Neuronal stem cell (in vitro differentiated cells): Measurements from ENCODE around the gene IFFO2.

Experiments
- DNase-seq: peaks from one replicate; pipeline ENCODE4 v3.0.0-alpha.2; 2013; ENCODE audit warnings: low spot score
- H2AFZ ChIP-seq: one replicate; pipeline ENCODE4 v1.6.1; 2013; ENCODE audit warnings: mild to moderate bottlenecking, low read length, inconsistent platforms
- H2AK5ac ChIP-seq: 2 replicates; pipeline ENCODE4 v1.6.1; 2013; ENCODE audit warnings: low read depth, mild to moderate bottlenecking, inconsistent platforms, low read length, moderate library complexity, mixed read lengths
- H2BK120ac ChIP-seq: 2 replicates; pipeline ENCODE4 v1.6.1; 2013; ENCODE audit warnings: low read depth, mild to moderate bottlenecking, inconsistent platforms, low read length, moderate library complexity, mixed read lengths
- H2BK12ac ChIP-seq: one replicate; pipeline ENCODE4 v1.6.1; 2013; ENCODE audit warnings: low read length, inconsistent platforms
- H2BK15ac ChIP-seq: 2 replicates; pipeline ENCODE4 v1.6.1; 2013; ENCODE audit warnings: mild to moderate bottlenecking, low read length, inconsistent platforms, mixed read lengths
- H2BK5ac ChIP-seq: one replicate; pipeline ENCODE4 v1.6.1; 2013; ENCODE audit warnings: inconsistent platforms, mild to moderate bottlenecking, low read length, moderate library complexity
- H3K14ac ChIP-seq: one replicate; pipeline ENCODE4 v1.6.1; 2013; ENCODE audit warnings: low read length, inconsistent platforms
- H3K18ac ChIP-seq: 2 replicates; pipeline ENCODE4 v1.6.1; 2013; ENCODE audit warnings: low read length, inconsistent platforms
- H3K23ac ChIP-seq: 2 replicates; pipeline ENCODE4 v1.6.1; 2013; ENCODE audit warnings: low read depth, mild to moderate bottlenecking, mixed read lengths, low read length, inconsistent platforms; ENCODE audit not compliant: poor library complexity
- H3K27ac ChIP-seq: replicated peaks from 3 replicates; pipeline ENCODE4 v1.5.1; 2013; ENCODE audit warnings: low read length, inconsistent platforms
- H3K27me3 ChIP-seq, 3 experiments: 2 replicates each; pipeline ENCODE4 v1.6.1; 2013; ENCODE audit warnings: low read length in 3 of 3, mild to moderate bottlenecking in 2 of 3, inconsistent platforms in 1 of 3, low read depth in 1 of 3, mixed read lengths in 1 of 3, moderate library complexity in 1 of 3; ENCODE audit not compliant: control insufficient read depth in 3 of 3, insufficient read depth in 3 of 3
- H3K36me3 ChIP-seq, 2 donors: replicated peaks in 1 of 2; 2 replicates each; pipeline ENCODE4 v1.6.1; 2013; ENCODE audit warnings: low read length in 2 of 2; ENCODE audit not compliant: control insufficient read depth in 2 of 2, insufficient read depth in 2 of 2
- H3K4ac ChIP-seq: 2 replicates; pipeline ENCODE4 v1.6.1; 2013; ENCODE audit warnings: inconsistent platforms, mild to moderate bottlenecking, low read length, moderate library complexity
- H3K4me1 ChIP-seq, 2 donors: 1 replicate in 1 of 2; 2 replicates in 1 of 2; pipeline ENCODE4 v1.6.1; 2013; ENCODE audit warnings: low read length in 2 of 2, low read depth in 1 of 2; ENCODE audit not compliant: control insufficient read depth in 2 of 2, insufficient read depth in 1 of 2
- H3K4me2 ChIP-seq: one replicate; pipeline ENCODE4 v1.6.1; 2013; ENCODE audit warnings: mild to moderate bottlenecking, low read length, inconsistent platforms; ENCODE audit not compliant: insufficient read depth, poor library complexity, severe bottlenecking
- H3K4me3 ChIP-seq, 2 donors: 2 replicates each; pipeline ENCODE4 v1.5.1; 2013; ENCODE audit warnings: low read length in 2 of 2, mild to moderate bottlenecking in 2 of 2, inconsistent platforms in 1 of 2, moderate library complexity in 1 of 2
- H3K79me1 ChIP-seq: one replicate; pipeline ENCODE4 v1.6.1; 2013; ENCODE audit warnings: low read depth, mild to moderate bottlenecking, inconsistent platforms, low read length, moderate library complexity
- H3K9ac ChIP-seq: one replicate; pipeline ENCODE4 v1.6.1; 2013; ENCODE audit warnings: mild to moderate bottlenecking, low read depth, low read length, inconsistent platforms; ENCODE audit not compliant: poor library complexity
- H3K9me3 ChIP-seq, 2 donors: replicated peaks in 1 of 2; 2 replicates each; pipeline versions ENCODE3 to v1.6.1; 2013; ENCODE audit warnings: low read length in 2 of 2, mild to moderate bottlenecking in 2 of 2, inconsistent platforms in 1 of 2, low read depth in 1 of 2, mixed read lengths in 1 of 2, moderate library complexity in 1 of 2; ENCODE audit not compliant: control insufficient read depth in 2 of 2, insufficient read depth in 1 of 2
- H4K8ac ChIP-seq: one replicate; pipeline ENCODE4 v1.6.1; 2013; ENCODE audit warnings: low read depth, mild to moderate bottlenecking, inconsistent platforms, low read length, moderate library complexity
- H4K91ac ChIP-seq: one replicate; pipeline ENCODE4 v1.6.1; 2013; ENCODE audit warnings: low read length, low read depth, mild to moderate bottlenecking, inconsistent platforms; ENCODE audit not compliant: poor library complexity
- WGBS, 2 donors: extraction: QIAGEN DNeasy Blood & Tissue Kit; methylation state at CpG; one replicate each; pipeline ENCODE4 v1.1.7; 2013; ENCODE audit warnings: missing lambda C conversion rate in 2 of 2, mixed read lengths in 1 of 2; ENCODE audit not compliant: insufficient read length in 2 of 2, insufficient replicate concordance in 1 of 2; ENCODE audit errors: extremely low coverage in 2 of 2; 5-methylcytosine and 5-hydroxymethylcytosine counted together

IFFO2 gene

GRCh38 chr1:18922319-18922726, 34.2 kb downstream of the IFFO2 start:
- Histone ChIP-seq H2AFZ (peak overlapping the region; percentile 90), H3K9ac (peak overlapping the region; percentile 38), H3K27me3 (no peaks in the 10 kb centered on the region), H3K18ac (peak overlapping the region; percentile 53), H4K91ac (no peak overlapping the region), H3K4me3 (no peak overlapping the region), H3K79me1 (no peaks in the 10 kb centered on the region), H2BK5ac (peak overlapping the region; percentile 47), H4K8ac (no peak overlapping the region), H3K4me1 (peaks cover 35 to 38% of the 10 kb centered on the region in 2 donors), H2BK15ac (peak overlapping the region; percentile 50), H3K4ac (no peak overlapping the region), H3K23ac (no peak overlapping the region), H3K4me2 (peak overlapping the region; percentile 2), H3K14ac (no peak overlapping the region), H3K27ac (peak overlapping the region; percentile 40), H2BK12ac (peak overlapping the region; percentile 51), H3K36me3 (peaks cover 0 to 2% of the 10 kb centered on the region in 2 donors), H3K9me3 (no peaks in the 10 kb centered on the region), H2BK120ac (no peak overlapping the region), H2AK5ac (peak overlapping the region; percentile 82)
- no CpG with 5 or more reads among the region's 8 CpGs for WGBS, 2 donors
- no peak for DNase-seq

DNA sequence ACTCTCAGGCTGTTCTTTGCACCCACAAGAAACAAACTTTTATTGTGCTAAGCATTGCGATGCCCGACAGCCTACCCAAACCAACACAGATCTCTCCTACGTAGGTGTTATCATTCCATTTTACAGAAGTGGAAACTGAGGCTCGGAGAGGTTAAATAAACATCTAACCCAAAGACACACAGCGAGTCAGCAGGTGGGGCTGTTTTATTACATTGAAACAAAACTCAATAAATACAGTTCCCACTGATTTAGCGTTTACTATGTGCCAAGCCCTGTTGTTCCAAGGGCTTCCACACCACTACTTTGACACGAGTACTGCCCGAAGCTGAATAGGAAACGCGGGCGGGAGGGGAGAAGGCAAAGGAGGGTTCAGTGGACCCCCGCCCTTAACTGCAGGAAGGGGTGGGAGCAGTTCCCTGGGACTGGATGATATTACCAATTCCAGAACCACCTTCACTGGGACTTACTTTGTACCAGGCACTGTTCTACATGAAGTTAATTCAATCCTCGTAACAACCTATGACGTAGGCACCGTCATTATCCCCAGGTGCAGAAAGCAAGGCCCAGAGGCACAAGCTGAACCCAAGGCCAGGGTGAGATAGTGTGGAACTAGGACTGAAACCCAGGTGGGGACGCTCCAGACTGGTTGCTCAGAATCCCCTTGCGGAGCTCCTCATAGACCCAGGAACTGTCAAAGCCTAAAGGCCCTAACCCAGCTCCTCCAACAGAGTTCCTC, 34.8 kb downstream of the IFFO2 start:
- H3K4me3 ChIP-seq = no peak overlapping the region

GRCh38 chr1:18920931-18921330, 35.5 kb downstream of the IFFO2 start:
- H3K18ac ChIP-seq = peak overlapping the region; percentile 32
- no peaks in the 10 kb centered on the region for H3K9me3 ChIP-seq
- H3K4me1 ChIP-seq = peaks cover 27 to 32% of the 10 kb centered on the region in 2 donors
- H3K27me3 ChIP-seq = no peaks in the 10 kb centered on the region
- H3K4me2 ChIP-seq = no peak overlapping the region
- H3K36me3 ChIP-seq = peaks cover 2 to 3% of the 10 kb centered on the region in 2 donors
- H3K14ac ChIP-seq = peak overlapping the region; percentile 5
- peak overlapping the region; percentile 17 for H2BK12ac ChIP-seq
- H4K91ac ChIP-seq = peak overlapping the region; percentile 16
- H4K8ac ChIP-seq = no peak overlapping the region
- H3K27ac ChIP-seq = no peak overlapping the region
- no CpG with 5 or more reads among the region's 7 CpGs for WGBS, 2 donors
- H2BK5ac ChIP-seq = peak overlapping the region; percentile 0
- H2BK120ac ChIP-seq = no peak overlapping the region
- H3K23ac ChIP-seq = peak overlapping the region; percentile 15
- H2BK15ac ChIP-seq = peak overlapping the region; percentile 9
- DNase-seq = no peak
- no peak overlapping the region for H3K9ac ChIP-seq
- H3K4ac ChIP-seq = no peak overlapping the region
- H3K4me3 ChIP-seq = peak overlapping the region in 1 of 2 donors; percentile 13
- H2AK5ac ChIP-seq = peak overlapping the region; percentile 12
- H2AFZ ChIP-seq = no peak overlapping the region
- no peaks in the 10 kb centered on the region for H3K79me1 ChIP-seq

More for the DNA sequence above, 34.8 kb downstream of the IFFO2 start:
- H4K91ac ChIP-seq = no peak overlapping the region
- peak overlapping the region; percentile 90 for H2AFZ ChIP-seq
- H3K14ac ChIP-seq = no peak overlapping the region
- no peak overlapping the region for H3K4me2 ChIP-seq
- H3K4ac ChIP-seq = no peak overlapping the region
- H3K18ac ChIP-seq = peak overlapping the region; percentile 49
- no peak overlapping the region for H4K8ac ChIP-seq
- H2BK5ac ChIP-seq = no peak overlapping the region
- peaks cover 33 to 35% of the 10 kb centered on the region in 2 donors for H3K4me1 ChIP-seq
- no peak overlapping the region for H2BK120ac ChIP-seq
- no peaks in the 10 kb centered on the region for H3K79me1 ChIP-seq
- no CpG with 5 or more reads among the region's 17 CpGs for WGBS, 2 donors
- H3K9ac ChIP-seq = no peak overlapping the region
- no peaks in the 10 kb centered on the region for H3K9me3 ChIP-seq
- H2BK12ac ChIP-seq = peak overlapping the region; percentile 51
- peak overlapping the region; percentile 46 for H2BK15ac ChIP-seq
- H2AK5ac ChIP-seq = peak overlapping the region; percentile 69
- H3K36me3 ChIP-seq = peaks cover 0 to 2% of the 10 kb centered on the region in 2 donors
- no peak overlapping the region for H3K27ac ChIP-seq
- DNase-seq = no peak
- peak overlapping the region; percentile 15 for H3K23ac ChIP-seq
- H3K27me3 ChIP-seq = no peaks in the 10 kb centered on the region

DNA sequence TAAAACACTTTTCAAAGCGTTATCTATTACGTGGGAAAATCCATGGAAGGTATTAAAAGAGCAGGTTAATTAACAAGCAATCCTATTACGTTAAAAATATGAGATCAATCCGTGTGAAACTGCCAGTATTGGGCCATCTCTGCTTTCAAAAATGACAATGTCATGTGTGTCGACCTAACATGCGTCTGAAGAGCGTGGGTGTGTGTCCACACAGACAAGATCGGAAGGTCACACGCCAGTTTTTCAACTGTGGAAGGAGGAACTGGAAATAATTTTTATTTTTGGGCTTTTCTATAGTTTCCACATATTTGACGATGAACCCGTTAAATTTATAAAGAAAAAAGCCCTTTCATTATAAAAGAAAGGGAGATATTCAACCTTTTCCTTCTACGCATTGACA, 36.5 kb downstream of the IFFO2 start:
- DNase-seq = no peak
- no peak overlapping the region for H2BK120ac ChIP-seq
- no peak overlapping the region for H2AFZ ChIP-seq
- peak overlapping the region; percentile 33 for H2BK15ac ChIP-seq
- no peak overlapping the region for H3K14ac ChIP-seq
- H3K36me3 ChIP-seq = peaks cover 2 to 8% of the 10 kb centered on the region in 2 donors
- H3K4me1 ChIP-seq = peaks cover 27 to 32% of the 10 kb centered on the region in 2 donors
- peak overlapping the region; percentile 65 for H2AK5ac ChIP-seq
- H3K9ac ChIP-seq = no peak overlapping the region
- H3K27me3 ChIP-seq = no peaks in the 10 kb centered on the region
- whole genome bisulfite sequencing, 2 donors = no CpG with 5 or more reads among the region's 12 CpGs
- H3K4ac ChIP-seq = no peak overlapping the region
- no peak overlapping the region for H3K23ac ChIP-seq
- no peaks in the 10 kb centered on the region for H3K9me3 ChIP-seq
- peak overlapping the region; percentile 48 for H2BK12ac ChIP-seq
- H4K91ac ChIP-seq = no peak overlapping the region
- no peak overlapping the region for H3K27ac ChIP-seq
- no peak overlapping the region for H4K8ac ChIP-seq
- H3K4me2 ChIP-seq = no peak overlapping the region
- H3K79me1 ChIP-seq = no peaks in the 10 kb centered on the region
- H3K4me3 ChIP-seq = no peak overlapping the region
- no peak overlapping the region for H3K18ac ChIP-seq
- H2BK5ac ChIP-seq = no peak overlapping the region
